Activated B cell treated with CpG ODN at 0.5 μM for 24 hours (primary cell): ENCODE measurements around the gene USP17L28. TPM values are rescaled to one million over a fixed set of nuclear protein-coding genes. Genes with fewer than 3 reads are reported as not detected.
A peak's percentile ranks its signal among the peaks of the same experiment; 100 is the strongest.
"Not testable (repeated sequence)": the region's sequence is repeated elsewhere in the genome, so short reads cannot be mapped to it uniquely, and the experiment has no call there.

Source experiments
- ATAC-seq: fragments of 200-7000 bp; cut with Tn5 transposase; one replicate; pipeline ENCODE4 v1.10.0; 2021; ENCODE audit warnings: low read depth, mild to moderate bottlenecking, moderate library complexity
- CTCF ChIA-PET: fragments of 350-600 bp; sonication (Branson Sonifier 250); formaldehyde crosslinking; loops from one replicate; lab custom pipeline; 2021; ENCODE audit warnings: antibody characterized with exemption; lab: Charles Lee
- POLR2A ChIA-PET: fragments of 350-600 bp; sonication (Branson Sonifier 250); formaldehyde crosslinking; loops from one replicate; lab custom pipeline; 2021; ENCODE audit warnings: antibody characterized with exemption; lab: Charles Lee
- DNase-seq: peaks from one replicate; pipeline ENCODE4 v3.0.0; 2022
- H3K27ac Mint-ChIP-seq: one replicate; pipeline ENCODE4 v1.8.0; 2020; ENCODE audit warnings: mixed read lengths
- H3K27me3 Mint-ChIP-seq: one replicate; pipeline ENCODE4 v1.8.0; 2021; ENCODE audit warnings: mixed read lengths
- H3K36me3 Mint-ChIP-seq: one replicate; pipeline ENCODE4 v1.8.0; 2021; ENCODE audit warnings: low read depth, mixed read lengths
- H3K4me1 Mint-ChIP-seq: one replicate; pipeline ENCODE4 v1.8.0; 2021; ENCODE audit warnings: mixed read lengths
- H3K4me3 Mint-ChIP-seq: one replicate; pipeline ENCODE4 v1.8.0; 2020; ENCODE audit warnings: mild to moderate bottlenecking, mixed read lengths
- H3K9me3 Mint-ChIP-seq: one replicate; pipeline ENCODE4 v1.8.0; 2020; ENCODE audit warnings: mixed read lengths
- intact Hi-C: fragments of 100-400 bp; cut with micrococcal nuclease; formaldehyde crosslinking; loops from one replicate; pipeline ENCODE4 v1.15.1; 2024
- total RNA-seq: library from RNA; stranded (reverse); gene quantifications from 2 replicates; pipeline ENCODE4 v1.2.3, GENCODE V29; 2022
- TF ChIP-seq, protein P1 (sequence below): fragments of 200-600 bp; IDR thresholded peaks from one replicate; pipeline ENCODE4 v1.8.0; 2022; ENCODE audit warnings: antibody characterized with exemption, mild to moderate bottlenecking

The USP17L28 gene
- total RNA-seq, 1 donor from 2014 or later, result not detected

DNA sequence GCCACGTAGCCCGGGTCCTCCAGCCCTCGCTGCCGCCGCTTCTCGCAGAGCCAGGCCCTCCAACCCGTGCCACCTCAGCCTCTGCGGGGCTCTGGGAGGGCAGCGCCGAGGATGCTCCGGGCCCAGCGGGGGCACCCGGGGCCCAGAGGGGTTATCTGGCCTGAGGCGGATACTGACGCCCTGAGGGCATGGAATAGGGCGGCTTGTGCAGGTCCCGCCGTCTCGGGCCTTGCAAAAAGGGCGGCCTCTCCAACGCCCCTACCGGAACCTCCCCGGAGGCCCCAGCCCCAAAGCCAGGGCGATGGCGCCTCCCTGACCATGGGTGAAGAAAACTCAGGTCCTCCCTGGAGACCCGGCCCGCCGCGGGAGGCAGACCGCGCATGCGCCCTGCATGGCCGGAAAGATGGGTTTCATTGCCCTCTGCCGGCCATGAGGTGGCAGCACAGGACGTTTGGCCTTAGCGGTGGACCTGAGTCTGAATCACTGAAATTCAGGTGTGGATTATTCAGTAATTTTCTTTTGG, 32.4 kb downstream of the USP17L28 start:
- H3K27ac Mint-ChIP-seq, ATAC-seq, intact Hi-C loops, H3K4me1 Mint-ChIP-seq, POLR2A ChIA-PET, H3K27me3 Mint-ChIP-seq, CTCF ChIA-PET, H3K36me3 Mint-ChIP-seq, H3K9me3 Mint-ChIP-seq: not testable (repeated sequence)
- H3K4me3 Mint-ChIP-seq, result peak overlapping the region; percentile 15
- peak; percentile 41 for DNase-seq

DNA sequence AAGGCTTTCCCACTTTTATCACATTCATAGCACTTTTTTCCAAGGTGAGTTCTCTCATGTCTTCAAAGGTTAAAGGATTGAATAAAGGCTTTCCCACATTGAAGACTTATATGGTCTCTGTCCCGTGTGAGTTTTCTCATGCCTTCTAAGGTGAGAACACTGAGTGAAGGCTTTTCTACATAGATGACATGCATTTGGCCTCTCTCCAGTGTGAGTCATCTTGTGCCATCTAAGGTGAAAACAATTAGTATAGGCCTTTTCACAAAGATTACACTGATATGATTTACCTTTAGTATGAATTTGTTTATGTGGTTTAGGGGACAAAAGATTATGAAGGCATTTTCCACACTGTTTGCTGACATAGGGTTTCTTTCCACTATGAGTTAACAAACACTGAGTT, 35.4 kb downstream of the USP17L28 start:
- CTCF ChIA-PET, result no interaction called here
- TF ChIP-seq, protein P1, sequence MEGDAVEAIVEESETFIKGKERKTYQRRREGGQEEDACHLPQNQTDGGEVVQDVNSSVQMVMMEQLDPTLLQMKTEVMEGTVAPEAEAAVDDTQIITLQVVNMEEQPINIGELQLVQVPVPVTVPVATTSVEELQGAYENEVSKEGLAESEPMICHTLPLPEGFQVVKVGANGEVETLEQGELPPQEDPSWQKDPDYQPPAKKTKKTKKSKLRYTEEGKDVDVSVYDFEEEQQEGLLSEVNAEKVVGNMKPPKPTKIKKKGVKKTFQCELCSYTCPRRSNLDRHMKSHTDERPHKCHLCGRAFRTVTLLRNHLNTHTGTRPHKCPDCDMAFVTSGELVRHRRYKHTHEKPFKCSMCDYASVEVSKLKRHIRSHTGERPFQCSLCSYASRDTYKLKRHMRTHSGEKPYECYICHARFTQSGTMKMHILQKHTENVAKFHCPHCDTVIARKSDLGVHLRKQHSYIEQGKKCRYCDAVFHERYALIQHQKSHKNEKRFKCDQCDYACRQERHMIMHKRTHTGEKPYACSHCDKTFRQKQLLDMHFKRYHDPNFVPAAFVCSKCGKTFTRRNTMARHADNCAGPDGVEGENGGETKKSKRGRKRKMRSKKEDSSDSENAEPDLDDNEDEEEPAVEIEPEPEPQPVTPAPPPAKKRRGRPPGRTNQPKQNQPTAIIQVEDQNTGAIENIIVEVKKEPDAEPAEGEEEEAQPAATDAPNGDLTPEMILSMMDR, result no peak
- ATAC-seq (no peak), DNase-seq (no peak)
- H3K4me1 Mint-ChIP-seq, result no peaks in the 10 kb centered on the region
- no peak overlapping the region for H3K27ac Mint-ChIP-seq
- intact Hi-C loops, result no loop called here
- H3K4me3 Mint-ChIP-seq, result no peak overlapping the region
- H3K27me3 Mint-ChIP-seq, result no peaks in the 10 kb centered on the region
- no peaks in the 10 kb centered on the region for H3K36me3 Mint-ChIP-seq
- POLR2A ChIA-PET, result no interaction called here
- no peaks in the 10 kb centered on the region for H3K9me3 Mint-ChIP-seq

DNA sequence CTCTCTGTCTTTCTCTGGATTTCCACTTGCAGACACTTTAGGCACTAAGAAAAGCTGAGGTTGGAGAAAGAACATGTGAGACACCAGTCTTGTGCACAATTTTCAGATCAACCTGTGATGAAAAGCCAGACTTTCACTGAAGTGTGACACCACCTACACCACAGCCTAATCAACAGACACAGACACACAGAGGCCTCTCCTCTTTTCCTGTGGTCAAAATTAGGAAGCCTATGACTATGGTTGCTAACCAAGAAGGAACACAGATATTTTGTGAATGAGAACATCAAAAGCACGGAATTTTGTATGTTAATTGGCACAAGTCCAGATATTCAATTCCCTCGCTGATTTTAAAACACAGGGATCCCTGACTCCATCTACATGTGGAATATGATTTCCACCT, 40.3 kb downstream of the USP17L28 start:
- H3K27ac Mint-ChIP-seq, POLR2A ChIA-PET, intact Hi-C loops, H3K36me3 Mint-ChIP-seq, H3K27me3 Mint-ChIP-seq, H3K4me3 Mint-ChIP-seq, ATAC-seq, DNase-seq, H3K4me1 Mint-ChIP-seq, CTCF ChIA-PET, H3K9me3 Mint-ChIP-seq: not testable (repeated sequence)

Other genes with a start within 250 kb of the USP17L28 start
- gene FAM90A26, start 178.5 kb upstream of the USP17L28 start, total RNA-seq, result not detected in 2 replicates
- gene USP17L10, start 138.2 kb upstream of the USP17L28 start, total RNA-seq, result not detected in 2 replicates
- not detected in 2 replicates for gene USP17L11, start 133.5 kb upstream of the USP17L28 start, total RNA-seq
- not detected in 2 replicates for gene USP17L12, start 128.7 kb upstream of the USP17L28 start, total RNA-seq
- gene USP17L13, start 124.0 kb upstream of the USP17L28 start, total RNA-seq, result not detected in 2 replicates
- gene USP17L15, start 114.5 kb upstream of the USP17L28 start, total RNA-seq, result not detected in 2 replicates
- not detected in 2 replicates for gene USP17L17, start 105.0 kb upstream of the USP17L28 start, total RNA-seq
- gene USP17L18, start 100.3 kb upstream of the USP17L28 start, total RNA-seq, result not detected in 2 replicates
- not detected in 2 replicates for gene USP17L19, start 95.5 kb upstream of the USP17L28 start, total RNA-seq
- gene USP17L20, start 90.8 kb upstream of the USP17L28 start, total RNA-seq, result not detected in 2 replicates
- gene USP17L21, start 86.0 kb upstream of the USP17L28 start, total RNA-seq, result not detected in 2 replicates
- not detected in 2 replicates for gene USP17L22, start 81.3 kb upstream of the USP17L28 start, total RNA-seq
- not detected in 2 replicates for gene USP17L24, start 23.7 kb upstream of the USP17L28 start, total RNA-seq
- not detected in 2 replicates for gene USP17L25, start 19.0 kb upstream of the USP17L28 start, total RNA-seq
- gene USP17L26, start 14.2 kb upstream of the USP17L28 start, total RNA-seq, result not detected in 2 replicates
- gene USP17L5, start 9.5 kb upstream of the USP17L28 start, total RNA-seq, result not detected in 2 replicates
- gene USP17L27, start 4.7 kb upstream of the USP17L28 start, total RNA-seq, result not detected in 2 replicates
- not detected in 2 replicates for gene USP17L29, start 4.7 kb downstream of the USP17L28 start, total RNA-seq
- gene USP17L30, start 14.2 kb downstream of the USP17L28 start, total RNA-seq, result not detected in 2 replicates
- gene DEFB131A, start 95.5 kb downstream of the USP17L28 start, total RNA-seq, result not detected in 2 replicates